Neuronal stem cell (in vitro differentiated cells): Measurements from ENCODE around the gene KIF26B.

Experiments used
- DNase-seq: peaks from one replicate; pipeline ENCODE4 v3.0.0-alpha.2; 2013; ENCODE audit warnings: low spot score
- H2AFZ ChIP-seq: one replicate; pipeline ENCODE4 v1.6.1; 2013; ENCODE audit warnings: mild to moderate bottlenecking, low read length, inconsistent platforms
- H2AK5ac ChIP-seq: 2 replicates; pipeline ENCODE4 v1.6.1; 2013; ENCODE audit warnings: low read depth, mild to moderate bottlenecking, inconsistent platforms, low read length, moderate library complexity, mixed read lengths
- H2BK120ac ChIP-seq: 2 replicates; pipeline ENCODE4 v1.6.1; 2013; ENCODE audit warnings: low read depth, mild to moderate bottlenecking, inconsistent platforms, low read length, moderate library complexity, mixed read lengths
- H2BK12ac ChIP-seq: one replicate; pipeline ENCODE4 v1.6.1; 2013; ENCODE audit warnings: low read length, inconsistent platforms
- H2BK15ac ChIP-seq: 2 replicates; pipeline ENCODE4 v1.6.1; 2013; ENCODE audit warnings: mild to moderate bottlenecking, low read length, inconsistent platforms, mixed read lengths
- H2BK5ac ChIP-seq: one replicate; pipeline ENCODE4 v1.6.1; 2013; ENCODE audit warnings: inconsistent platforms, mild to moderate bottlenecking, low read length, moderate library complexity
- H3K14ac ChIP-seq: one replicate; pipeline ENCODE4 v1.6.1; 2013; ENCODE audit warnings: low read length, inconsistent platforms
- H3K18ac ChIP-seq: 2 replicates; pipeline ENCODE4 v1.6.1; 2013; ENCODE audit warnings: low read length, inconsistent platforms
- H3K23ac ChIP-seq: 2 replicates; pipeline ENCODE4 v1.6.1; 2013; ENCODE audit warnings: low read depth, mild to moderate bottlenecking, mixed read lengths, low read length, inconsistent platforms; ENCODE audit not compliant: poor library complexity
- H3K27ac ChIP-seq: replicated peaks from 3 replicates; pipeline ENCODE4 v1.5.1; 2013; ENCODE audit warnings: low read length, inconsistent platforms
- H3K27me3 ChIP-seq, 3 experiments: 2 replicates each; pipeline ENCODE4 v1.6.1; 2013; ENCODE audit warnings: low read length in 3 of 3, mild to moderate bottlenecking in 2 of 3, inconsistent platforms in 1 of 3, low read depth in 1 of 3, mixed read lengths in 1 of 3, moderate library complexity in 1 of 3; ENCODE audit not compliant: control insufficient read depth in 3 of 3, insufficient read depth in 3 of 3
- H3K36me3 ChIP-seq, 2 donors: replicated peaks in 1 of 2; 2 replicates each; pipeline ENCODE4 v1.6.1; 2013; ENCODE audit warnings: low read length in 2 of 2; ENCODE audit not compliant: control insufficient read depth in 2 of 2, insufficient read depth in 2 of 2
- H3K4ac ChIP-seq: 2 replicates; pipeline ENCODE4 v1.6.1; 2013; ENCODE audit warnings: inconsistent platforms, mild to moderate bottlenecking, low read length, moderate library complexity
- H3K4me1 ChIP-seq, 2 donors: 1 replicate in 1 of 2; 2 replicates in 1 of 2; pipeline ENCODE4 v1.6.1; 2013; ENCODE audit warnings: low read length in 2 of 2, low read depth in 1 of 2; ENCODE audit not compliant: control insufficient read depth in 2 of 2, insufficient read depth in 1 of 2
- H3K4me2 ChIP-seq: one replicate; pipeline ENCODE4 v1.6.1; 2013; ENCODE audit warnings: mild to moderate bottlenecking, low read length, inconsistent platforms; ENCODE audit not compliant: insufficient read depth, poor library complexity, severe bottlenecking
- H3K4me3 ChIP-seq, 2 donors: 2 replicates each; pipeline ENCODE4 v1.5.1; 2013; ENCODE audit warnings: low read length in 2 of 2, mild to moderate bottlenecking in 2 of 2, inconsistent platforms in 1 of 2, moderate library complexity in 1 of 2
- H3K79me1 ChIP-seq: one replicate; pipeline ENCODE4 v1.6.1; 2013; ENCODE audit warnings: low read depth, mild to moderate bottlenecking, inconsistent platforms, low read length, moderate library complexity
- H3K9ac ChIP-seq: one replicate; pipeline ENCODE4 v1.6.1; 2013; ENCODE audit warnings: mild to moderate bottlenecking, low read depth, low read length, inconsistent platforms; ENCODE audit not compliant: poor library complexity
- H3K9me3 ChIP-seq, 2 donors: replicated peaks in 1 of 2; 2 replicates each; pipeline versions ENCODE3 to v1.6.1; 2013; ENCODE audit warnings: low read length in 2 of 2, mild to moderate bottlenecking in 2 of 2, inconsistent platforms in 1 of 2, low read depth in 1 of 2, mixed read lengths in 1 of 2, moderate library complexity in 1 of 2; ENCODE audit not compliant: control insufficient read depth in 2 of 2, insufficient read depth in 1 of 2
- H4K8ac ChIP-seq: one replicate; pipeline ENCODE4 v1.6.1; 2013; ENCODE audit warnings: low read depth, mild to moderate bottlenecking, inconsistent platforms, low read length, moderate library complexity
- H4K91ac ChIP-seq: one replicate; pipeline ENCODE4 v1.6.1; 2013; ENCODE audit warnings: low read length, low read depth, mild to moderate bottlenecking, inconsistent platforms; ENCODE audit not compliant: poor library complexity
- WGBS, 2 donors: extraction: QIAGEN DNeasy Blood & Tissue Kit; methylation state at CpG; one replicate each; pipeline ENCODE4 v1.1.7; 2013; ENCODE audit warnings: missing lambda C conversion rate in 2 of 2, mixed read lengths in 1 of 2; ENCODE audit not compliant: insufficient read length in 2 of 2, insufficient replicate concordance in 1 of 2; ENCODE audit errors: extremely low coverage in 2 of 2; 5-methylcytosine and 5-hydroxymethylcytosine counted together

The KIF26B gene

GRCh38 chr1:245542365-245542764, 387.6 kb downstream of the KIF26B start:
- Histone ChIP-seq H3K4me2 (no peak overlapping the region), H3K4me1 (peaks cover 0 to 4% of the 10 kb centered on the region in 2 donors), H3K4ac (no peak overlapping the region), H3K79me1 (no peaks in the 10 kb centered on the region), H3K36me3 (peaks cover 0 to 7% of the 10 kb centered on the region in 2 donors), H2BK15ac (no peak overlapping the region), H4K91ac (no peak overlapping the region), H2BK5ac (no peak overlapping the region), H3K9me3 (no peaks in the 10 kb centered on the region), H3K4me3 (no peak overlapping the region), H2BK120ac (no peak overlapping the region), H3K23ac (no peak overlapping the region), H3K14ac (no peak overlapping the region), H3K9ac (no peak overlapping the region), H2BK12ac (no peak overlapping the region), H4K8ac (no peak overlapping the region), H3K27ac (no peak overlapping the region), H3K18ac (no peak overlapping the region), H2AK5ac (no peak overlapping the region), H2AFZ (no peak overlapping the region), H3K27me3 (no peaks in the 10 kb centered on the region)
- WGBS, 2 donors, result no CpG with 5 or more reads among the region's 6 CpGs
- DNase-seq, result no peak

DNA sequence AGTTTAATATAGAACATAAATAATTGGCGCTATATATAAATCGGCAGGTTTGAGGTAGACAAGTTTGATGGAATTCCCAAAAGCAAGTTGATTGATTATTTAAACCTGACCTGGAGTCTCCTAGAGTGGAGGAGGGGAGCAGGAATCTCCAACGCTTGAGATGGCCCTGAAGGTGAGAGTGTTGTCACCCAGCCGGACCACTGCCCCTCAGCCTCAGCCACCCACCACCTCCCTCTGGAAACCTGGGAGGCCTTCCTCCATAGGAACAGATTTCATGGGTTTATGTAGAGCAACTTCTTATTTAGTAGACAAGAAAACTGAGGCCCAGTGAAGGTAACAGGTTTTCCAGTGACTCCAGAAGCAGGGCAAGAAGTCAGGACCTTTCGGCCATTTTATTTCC, 389.5 kb downstream of the KIF26B start:
- no peak overlapping the region for H3K18ac ChIP-seq
- WGBS, 2 donors, result no CpG with 5 or more reads among the region's 5 CpGs
- DNase-seq, result no peak

DNA sequence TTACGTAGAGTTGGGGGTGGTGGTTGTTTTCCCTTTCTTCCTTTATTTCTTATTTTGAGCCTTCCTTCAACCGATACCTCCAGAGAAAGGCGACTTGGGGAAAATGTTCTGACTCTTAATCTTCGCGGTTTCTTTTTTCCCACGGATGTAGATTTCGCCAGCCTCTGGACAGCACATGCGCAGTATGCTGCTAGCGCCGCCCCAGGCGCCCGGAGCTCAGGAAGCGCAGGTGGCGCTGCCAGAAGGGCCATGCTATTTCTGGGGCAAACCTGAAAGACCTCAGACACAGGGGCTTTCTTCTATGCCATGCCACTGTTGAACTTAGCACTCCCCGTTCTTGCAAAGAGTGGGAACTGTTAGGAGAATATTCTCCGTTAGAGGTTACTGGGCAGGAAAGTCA, 392.1 kb downstream of the KIF26B start:
- Histone ChIP-seq H3K4me3 (no peak overlapping the region), H2AK5ac (no peak overlapping the region), H3K4me2 (no peak overlapping the region), H3K23ac (no peak overlapping the region), H3K9ac (no peak overlapping the region), H3K18ac (no peak overlapping the region), H2BK15ac (no peak overlapping the region), H3K9me3 (peaks cover 0 to 3% of the 10 kb centered on the region in 2 donors), H2AFZ (no peak overlapping the region), H3K4me1 (peaks cover 7 to 11% of the 10 kb centered on the region in 2 donors), H3K27me3 (no peaks in the 10 kb centered on the region), H2BK120ac (no peak overlapping the region), H4K91ac (no peak overlapping the region), H3K14ac (no peak overlapping the region), H3K79me1 (no peaks in the 10 kb centered on the region), H2BK12ac (no peak overlapping the region), H4K8ac (no peak overlapping the region), H3K36me3 (peaks cover 0 to 3% of the 10 kb centered on the region in 2 donors), H3K27ac (no peak overlapping the region), H2BK5ac (no peak overlapping the region), H3K4ac (no peak overlapping the region)
- no peak for DNase-seq
- no CpG with 5 or more reads among the region's 16 CpGs for WGBS, 2 donors

More for the DNA sequence above, 389.5 kb downstream of the KIF26B start:
- Histone ChIP-seq H2BK12ac (no peak overlapping the region), H3K27me3 (no peaks in the 10 kb centered on the region), H4K8ac (no peak overlapping the region), H2BK5ac (no peak overlapping the region), H3K4me1 (peaks cover 3 to 5% of the 10 kb centered on the region in 2 donors), H3K9ac (no peak overlapping the region), H3K4ac (no peak overlapping the region), H2BK15ac (no peak overlapping the region), H3K4me3 (no peak overlapping the region), H3K14ac (no peak overlapping the region), H3K4me2 (no peak overlapping the region), H3K79me1 (no peaks in the 10 kb centered on the region), H2AK5ac (no peak overlapping the region), H3K36me3 (peaks cover 0 to 7% of the 10 kb centered on the region in 2 donors), H2AFZ (no peak overlapping the region), H3K23ac (no peak overlapping the region), H3K9me3 (no peaks in the 10 kb centered on the region), H4K91ac (no peak overlapping the region), H2BK120ac (no peak overlapping the region), H3K27ac (no peak overlapping the region)

DNA sequence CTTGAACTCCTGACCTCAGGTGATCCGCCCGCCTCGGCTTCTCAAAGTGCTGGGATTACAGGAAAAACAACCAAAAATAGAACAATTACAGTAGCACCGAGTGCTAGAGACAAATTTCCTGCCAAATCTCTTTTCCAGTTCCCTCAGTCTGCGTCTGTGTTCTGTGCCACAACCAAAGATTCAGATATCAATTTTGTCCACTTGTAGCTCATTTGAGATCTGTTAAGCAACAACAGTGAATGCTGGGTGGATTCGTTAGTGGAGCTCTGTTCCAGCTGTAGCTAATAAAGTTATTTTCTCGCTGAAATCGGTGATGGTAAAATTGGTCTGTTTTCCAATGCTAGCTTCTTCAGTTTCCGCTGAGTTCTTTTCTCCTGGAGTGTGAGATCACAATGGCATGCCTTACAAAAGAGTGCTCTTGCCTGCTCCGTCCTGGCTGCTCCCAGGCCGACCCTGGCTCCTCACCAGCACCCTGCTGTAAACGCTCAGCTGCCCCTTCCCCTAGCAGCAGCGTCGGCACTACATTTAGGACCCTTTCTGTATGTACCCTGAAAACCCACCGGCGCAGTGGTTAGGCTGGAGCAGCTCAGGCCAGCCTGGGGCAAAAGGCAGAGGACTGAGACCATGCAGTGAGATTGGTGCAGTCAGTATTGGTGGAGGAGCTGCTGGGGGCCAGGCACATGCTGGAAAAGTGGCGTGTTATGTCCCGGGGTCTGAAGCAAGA, 395.4 kb downstream of the KIF26B start:
- Histone ChIP-seq H4K91ac (peak overlapping the region; percentile 45), H3K36me3 (no peaks in the 10 kb centered on the region), H3K79me1 (no peaks in the 10 kb centered on the region), H2BK5ac (no peak overlapping the region), H2BK15ac (peak overlapping the region; percentile 88), H4K8ac (peak overlapping the region; percentile 73), H3K9ac (no peak overlapping the region), H2AK5ac (no peak overlapping the region), H3K14ac (peak overlapping the region; percentile 26), H2AFZ (peak overlapping the region; percentile 87), H3K4ac (peak overlapping the region; percentile 42), H3K18ac (peak overlapping the region; percentile 96), H3K27ac (peak overlapping the region; percentile 4), H3K4me3 (no peak overlapping the region), H3K4me2 (no peak overlapping the region), H3K4me1 (peaks cover 7 to 11% of the 10 kb centered on the region in 2 donors), H3K27me3 (no peaks in the 10 kb centered on the region), H3K23ac (peak overlapping the region; percentile 93), H2BK120ac (peak overlapping the region; percentile 77), H2BK12ac (peak overlapping the region; percentile 43), H3K9me3 (peaks cover 0 to 3% of the 10 kb centered on the region in 2 donors)
- WGBS, 2 donors, result no CpG with 5 or more reads among the region's 18 CpGs
- DNase-seq, result no peak
